GM21447 (cell line): ENCODE measurements around the gene ATAD3B.
"Not testable (repeated sequence)": the region's sequence is repeated elsewhere in the genome, so short reads cannot be mapped to it uniquely, and the experiment has no call there.

ENCODE experiments used
- ATAC-seq: cut with Tn5 transposase; IDR thresholded peaks from one replicate; pipeline ENCODE4 v1.9.1; 2021; ENCODE audit not compliant: unreplicated experiment

The ATAD3B gene

DNA sequence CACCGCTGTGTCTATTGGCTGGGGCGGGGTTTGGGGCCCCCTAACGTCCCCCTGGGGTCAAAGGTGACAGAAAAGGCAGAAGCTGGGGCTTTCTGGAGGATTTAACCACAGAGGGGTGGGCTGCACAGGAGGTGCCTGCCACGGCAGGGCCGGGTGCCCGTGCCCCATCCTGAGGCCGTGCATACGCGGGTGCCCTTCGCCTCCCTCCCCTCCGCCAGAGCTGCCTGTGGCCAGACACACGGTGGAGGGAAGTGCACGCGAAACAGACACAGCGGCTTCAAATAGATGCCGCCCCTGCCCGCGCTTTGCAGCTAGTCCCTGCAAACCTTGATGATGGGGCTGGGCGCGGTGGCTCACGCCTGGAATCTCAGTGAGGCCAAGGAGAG is 37.9 kb downstream of the ATAD3B start:
- ATAC-seq, result not testable (repeated sequence)

DNA sequence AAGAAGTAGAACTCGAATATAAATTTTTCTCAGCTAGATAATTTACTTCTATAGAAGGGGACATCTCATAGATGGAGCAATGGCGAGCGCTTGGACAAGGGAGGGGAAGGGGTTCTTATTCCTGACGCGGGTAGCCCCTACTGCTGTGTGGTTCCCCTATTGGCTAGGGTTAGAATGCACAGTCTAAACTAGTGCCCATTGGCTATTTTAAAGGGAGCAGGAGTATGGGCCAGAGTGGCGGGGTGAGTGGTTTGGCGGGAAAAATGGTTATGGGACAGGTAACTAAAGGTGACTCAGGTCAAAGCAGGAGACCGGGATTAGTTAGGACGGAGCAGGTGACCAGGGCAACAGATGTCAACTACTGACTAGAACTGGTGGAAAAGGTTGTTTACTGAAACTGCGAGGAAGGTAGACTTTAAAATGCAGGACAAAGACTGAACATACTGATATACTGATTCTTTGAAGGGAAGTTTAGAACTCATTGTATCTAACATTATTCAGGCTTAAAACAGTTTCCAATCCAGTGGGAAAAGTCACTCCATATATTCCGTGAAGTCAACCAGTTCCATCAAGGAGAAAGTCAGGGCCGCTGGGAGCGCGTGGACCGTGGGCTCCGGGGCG is 39.5 kb downstream of the ATAD3B start:
- ATAC-seq, result no peak

DNA sequence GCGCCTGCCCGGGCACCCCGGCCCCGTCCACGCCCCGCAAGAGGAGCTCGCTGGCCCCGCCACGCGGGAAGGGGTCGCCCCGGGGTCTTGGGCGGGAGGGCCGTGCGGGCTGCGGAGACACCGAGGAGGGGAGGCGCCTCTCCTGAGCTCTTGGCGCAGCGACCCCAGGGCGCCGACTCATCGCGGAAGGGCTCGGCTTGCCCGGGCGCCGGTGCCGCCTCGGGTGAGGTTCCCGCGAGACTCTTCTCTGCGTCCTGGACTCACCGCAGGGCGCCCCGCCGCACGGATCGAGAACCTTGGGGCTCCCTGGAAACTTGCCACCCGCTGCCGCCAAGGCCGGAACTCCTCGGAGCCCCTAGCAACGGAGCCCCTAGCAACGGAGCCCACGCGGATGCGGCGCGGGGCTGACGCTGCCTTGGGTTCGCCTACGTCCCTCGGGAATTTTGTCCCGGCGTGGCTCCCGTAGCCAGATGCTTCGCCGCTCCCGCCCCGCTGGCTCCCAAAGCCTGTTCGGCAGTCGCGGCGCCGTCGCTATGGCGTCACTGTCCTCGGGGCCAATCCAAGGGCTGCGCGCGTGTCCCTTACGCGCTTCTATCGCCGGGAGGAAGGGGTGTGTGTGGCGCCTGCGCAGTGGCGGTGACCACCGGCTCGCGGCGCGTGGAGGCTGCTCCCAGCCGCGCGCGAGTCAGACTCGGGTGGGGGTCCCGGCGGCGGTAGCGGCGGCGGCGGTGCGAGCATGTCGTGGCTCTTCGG is 40.1 kb downstream of the ATAD3B start, which contains the start of gene ATAD3A:
Gene ATAD3A, plus strand, starts transcription at position 630 of the 753 bp plus-strand sequence. Its CDS starts 107 bp downstream, at position 737.
- ATAC-seq, result peak; percentile 84

DNA sequence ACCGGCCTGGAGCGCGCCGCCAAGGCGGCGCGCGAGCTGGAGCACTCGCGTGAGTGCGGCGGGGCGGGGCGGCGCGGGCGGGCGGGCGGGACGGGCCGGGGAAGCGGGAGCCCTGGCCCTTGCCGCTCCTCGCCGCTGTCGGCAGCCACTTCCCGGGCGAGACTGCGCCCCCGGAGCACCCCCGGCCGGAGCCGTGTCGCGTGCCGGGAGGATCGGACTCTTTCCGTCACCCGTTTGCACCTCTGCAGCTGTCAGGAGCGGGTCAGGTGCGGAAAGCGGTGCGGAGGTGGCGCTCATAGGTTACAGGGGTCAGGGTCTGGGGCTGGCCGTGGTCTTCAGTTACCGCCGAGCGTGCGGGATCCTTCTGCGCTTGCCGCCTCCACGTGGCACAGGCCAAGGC is 40.9 kb downstream of the ATAD3B start:
- ATAC-seq, result peak; percentile 21

DNA sequence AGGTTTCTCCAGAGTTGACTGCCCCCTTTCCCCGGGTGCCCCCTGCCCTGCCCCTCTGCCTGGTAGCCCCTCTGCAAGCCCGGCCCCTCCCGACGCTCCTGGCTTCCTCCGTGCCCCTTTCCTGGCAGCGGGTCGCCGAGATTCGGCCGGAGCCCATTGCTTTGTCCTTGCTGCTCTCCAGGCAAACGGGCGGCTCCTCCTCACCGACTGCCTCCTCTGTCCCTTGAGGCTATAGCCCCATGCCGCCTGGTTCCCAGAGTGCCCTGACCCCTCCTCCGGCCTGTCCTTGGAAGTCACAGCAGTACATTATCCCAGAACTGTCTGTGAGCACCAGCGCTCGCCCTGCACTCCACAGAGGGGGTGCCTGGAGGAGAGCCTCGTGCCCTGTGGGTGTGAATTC is 42.1 kb downstream of the ATAD3B start:
- ATAC-seq, result not testable (repeated sequence)

DNA sequence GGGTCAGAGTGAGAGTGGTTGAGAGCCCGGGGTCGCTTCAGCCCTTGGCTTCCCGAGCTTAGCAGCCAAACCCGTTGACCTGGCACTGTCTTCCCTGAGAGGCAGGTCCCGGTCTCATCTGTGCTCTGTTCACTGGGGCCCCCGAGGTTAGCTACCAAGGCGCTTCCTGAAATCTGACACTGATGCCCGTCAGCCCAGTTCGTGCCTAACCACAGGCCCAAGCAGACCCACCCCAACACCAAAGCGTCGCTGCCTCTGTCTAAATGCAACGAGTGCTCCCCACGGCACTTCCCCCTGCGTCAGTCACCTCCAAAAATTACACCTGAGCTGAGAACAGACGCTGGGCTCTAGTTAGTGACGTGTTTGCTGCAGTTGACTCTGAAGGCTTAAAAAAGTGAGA is 42.8 kb downstream of the ATAD3B start:
- ATAC-seq, result not testable (repeated sequence)

DNA sequence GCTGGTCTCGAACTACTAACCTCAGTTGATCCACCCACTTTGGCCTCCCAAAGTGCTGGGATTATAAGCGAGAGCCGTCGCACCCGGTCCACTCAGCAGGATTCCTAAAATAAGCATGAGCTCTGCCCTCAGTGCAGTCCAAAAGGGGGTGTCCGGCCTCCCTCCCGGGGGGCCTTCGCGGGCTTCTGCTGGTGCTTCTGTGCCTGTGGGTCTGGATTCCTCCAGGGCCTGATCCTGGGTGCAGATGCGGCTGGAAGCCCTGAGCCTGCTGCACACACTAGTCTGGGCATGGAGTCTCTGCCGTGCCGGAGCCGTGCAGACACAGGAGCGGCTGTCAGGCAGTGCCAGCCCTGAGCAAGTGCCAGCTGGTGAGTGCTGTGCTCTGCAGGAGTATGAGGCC is 45.4 kb downstream of the ATAD3B start:
- not testable (repeated sequence) for ATAC-seq

DNA sequence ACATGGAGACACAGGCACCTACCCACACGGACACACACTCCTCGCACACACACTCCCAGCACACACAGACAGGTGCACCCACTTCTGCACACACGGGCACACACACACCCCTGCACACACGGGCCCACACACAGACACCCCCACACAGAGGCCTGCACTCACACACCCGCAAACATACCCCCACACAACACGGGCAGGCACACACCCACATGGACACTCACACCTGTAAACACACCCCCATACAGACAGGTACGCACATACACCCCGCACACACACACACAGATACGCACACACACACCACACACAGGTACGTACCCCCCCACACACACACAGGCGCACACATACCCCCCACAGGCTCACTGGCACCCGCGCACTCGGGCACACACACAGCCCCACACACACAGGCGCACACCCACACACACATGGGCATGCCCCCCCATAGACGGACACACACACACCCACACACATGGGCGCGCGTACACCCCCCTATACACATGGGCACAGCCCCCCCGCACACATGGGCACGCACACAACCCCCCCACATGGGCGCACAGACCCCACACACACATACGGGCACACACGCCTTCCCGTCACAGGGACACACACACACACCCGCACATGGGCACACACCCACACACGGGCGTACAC is 46.5 kb downstream of the ATAD3B start:
- ATAC-seq, result no peak

DNA sequence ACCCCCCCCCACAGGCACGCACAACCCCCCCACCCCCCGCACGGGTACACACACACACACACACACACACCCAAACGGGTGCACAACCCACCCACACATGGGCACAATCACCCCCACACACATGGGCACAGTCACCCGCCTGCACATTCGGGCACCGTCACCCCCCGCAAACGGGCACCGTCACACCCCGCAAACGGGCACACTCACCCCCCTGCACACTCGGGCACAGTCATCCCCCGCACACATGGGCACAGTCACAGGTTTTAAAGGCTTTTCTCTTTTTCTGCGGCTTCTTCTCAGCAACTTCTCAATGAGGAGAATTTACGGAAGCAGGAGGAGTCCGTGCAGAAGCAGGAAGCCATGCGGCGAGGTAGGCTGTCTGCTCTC is 47.0 kb downstream of the ATAD3B start:
- ATAC-seq, result not testable (repeated sequence)

DNA sequence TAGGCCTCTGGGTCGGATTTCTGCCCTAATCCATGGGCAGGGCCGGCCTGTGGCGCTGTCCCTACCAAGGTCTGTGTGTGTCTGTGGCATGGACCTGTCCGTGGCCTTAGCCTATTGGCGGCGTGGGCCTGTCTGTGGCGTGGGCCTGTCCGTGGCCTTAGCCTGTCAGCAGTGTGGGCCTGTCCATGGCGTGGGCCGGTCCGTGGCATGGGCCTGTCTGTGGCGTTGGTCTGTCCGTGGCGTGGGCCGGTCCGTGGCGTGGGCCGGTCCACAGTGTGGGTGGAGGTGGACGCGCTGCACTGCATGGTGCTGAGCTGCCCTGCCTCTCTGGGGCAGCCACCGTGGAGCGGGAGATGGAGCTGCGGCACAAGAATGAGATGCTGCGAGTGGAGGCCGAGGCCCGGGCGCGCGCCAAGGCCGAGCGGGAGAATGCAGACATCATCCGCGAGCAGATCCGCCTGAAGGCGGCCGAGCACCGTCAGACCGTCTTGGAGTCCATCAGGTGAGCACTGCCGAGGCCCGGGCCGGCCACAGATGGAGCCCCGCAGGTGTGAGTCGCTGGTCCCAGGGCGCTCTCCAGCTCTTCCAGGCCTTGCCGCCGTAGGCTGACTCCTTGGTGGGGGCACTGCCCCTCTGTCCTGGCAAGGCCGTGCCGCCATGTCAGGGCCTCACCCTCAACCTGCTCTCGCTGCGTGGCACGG is 48.4 kb downstream of the ATAD3B start:
- ATAC-seq, result not testable (repeated sequence)

DNA sequence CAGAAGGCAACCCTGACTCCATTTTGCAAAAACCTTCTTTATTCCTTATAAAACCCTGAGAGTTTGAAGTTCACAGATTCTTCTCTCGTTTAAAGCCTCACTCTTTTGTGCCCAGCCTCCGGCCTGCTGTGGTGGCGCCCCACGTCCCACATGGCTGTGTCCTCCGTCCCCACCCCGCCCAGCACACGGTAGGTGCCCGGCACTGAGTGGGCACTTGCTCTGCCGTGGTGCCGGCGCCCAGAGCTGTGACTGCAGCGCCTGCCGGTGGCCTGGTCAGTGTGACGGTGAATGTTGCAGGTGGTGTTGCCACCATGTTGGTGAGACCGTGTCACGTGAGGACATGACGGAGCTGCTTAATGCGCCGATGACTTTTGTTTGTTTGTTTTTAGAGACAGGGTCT is 49.8 kb downstream of the ATAD3B start:
- ATAC-seq, result no peak

DNA sequence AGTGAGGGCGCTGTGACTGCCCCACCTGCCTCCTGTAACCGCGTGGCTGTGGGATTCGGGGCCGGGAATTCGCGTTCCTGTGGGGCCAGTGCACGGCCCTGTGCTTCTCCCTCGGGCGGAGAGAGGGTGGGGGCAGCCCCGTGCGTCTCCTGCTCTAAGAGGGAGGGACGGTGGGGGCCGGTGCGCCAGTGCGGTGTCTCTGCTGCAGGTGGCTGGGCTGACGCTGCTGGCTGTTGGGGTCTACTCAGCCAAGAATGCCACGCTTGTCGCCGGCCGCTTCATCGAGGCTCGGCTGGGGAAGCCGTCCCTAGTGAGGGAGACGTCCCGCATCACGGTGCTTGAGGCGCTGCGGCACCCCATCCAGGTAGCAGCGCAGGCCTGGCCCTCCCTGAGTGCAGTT is 51.0 kb downstream of the ATAD3B start:
- ATAC-seq, result not testable (repeated sequence)

DNA sequence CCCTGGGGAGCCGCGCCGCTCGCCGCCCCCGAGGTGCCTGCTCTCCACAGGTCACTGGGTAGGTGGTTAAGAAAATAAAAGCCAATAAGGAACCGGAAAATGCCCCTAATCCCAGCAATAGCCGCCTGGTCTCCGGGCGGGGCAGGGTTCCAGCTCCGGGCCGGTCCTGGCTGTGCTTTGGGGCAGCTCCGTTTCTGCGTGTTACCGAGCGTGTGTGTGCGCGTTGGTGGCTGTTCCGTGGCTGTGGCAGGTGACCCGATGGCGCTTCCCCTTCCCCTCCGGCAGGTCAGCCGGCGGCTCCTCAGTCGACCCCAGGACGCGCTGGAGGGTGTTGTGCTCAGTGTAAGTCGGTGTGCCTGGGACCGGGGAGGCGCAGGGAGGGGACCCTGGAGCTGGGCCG is 51.7 kb downstream of the ATAD3B start:
- ATAC-seq, result not testable (repeated sequence)

DNA sequence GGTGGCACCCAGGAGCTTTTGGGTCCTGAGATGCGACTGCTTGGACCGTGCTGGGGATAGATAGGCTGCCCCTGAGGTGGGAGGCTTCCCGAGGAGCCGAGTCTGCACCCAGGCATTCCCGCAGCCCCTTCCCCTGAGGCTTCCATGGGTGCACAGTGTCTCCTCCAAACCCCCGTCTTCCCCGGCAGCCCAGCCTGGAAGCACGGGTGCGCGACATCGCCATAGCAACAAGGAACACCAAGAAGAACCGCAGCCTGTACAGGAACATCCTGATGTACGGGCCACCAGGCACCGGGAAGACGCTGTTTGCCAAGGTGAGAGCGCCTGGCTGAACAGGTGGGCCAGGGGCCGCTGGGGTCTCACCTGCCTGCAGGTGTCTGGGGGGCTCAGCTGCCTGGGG is 52.1 kb downstream of the ATAD3B start:
- ATAC-seq, result not testable (repeated sequence)

DNA sequence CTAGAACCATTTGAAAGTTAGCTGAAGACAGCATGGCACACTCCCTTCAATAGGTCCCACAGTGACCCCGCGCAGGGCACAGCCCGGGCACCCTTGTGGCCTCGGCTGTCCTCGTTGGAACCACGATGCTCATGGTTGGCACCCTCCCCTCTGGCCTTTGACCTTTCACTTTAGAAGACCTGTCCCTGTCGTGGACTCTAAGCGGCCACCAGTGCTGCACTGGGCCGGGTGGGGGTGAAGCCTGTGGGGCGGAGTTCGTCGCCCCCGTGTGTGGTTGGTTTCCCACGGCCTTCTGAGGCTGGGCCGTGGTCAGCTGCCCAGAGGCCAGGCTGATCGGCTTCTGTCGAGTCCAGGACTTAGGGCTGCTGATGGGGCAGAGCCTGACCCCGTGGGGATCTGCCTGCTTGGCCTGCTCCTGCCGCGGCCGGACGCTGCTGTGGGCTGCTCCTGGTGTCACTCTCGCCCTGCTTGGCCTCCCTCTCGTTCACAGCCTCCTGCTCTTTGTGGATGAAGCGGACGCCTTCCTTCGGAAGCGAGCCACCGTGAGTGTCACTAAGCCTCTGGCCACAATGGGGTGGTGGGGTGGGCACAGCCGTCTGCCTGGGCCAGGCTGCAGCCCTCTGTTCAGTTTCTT is 53.3 kb downstream of the ATAD3B start:
- ATAC-seq, result not testable (repeated sequence)

DNA sequence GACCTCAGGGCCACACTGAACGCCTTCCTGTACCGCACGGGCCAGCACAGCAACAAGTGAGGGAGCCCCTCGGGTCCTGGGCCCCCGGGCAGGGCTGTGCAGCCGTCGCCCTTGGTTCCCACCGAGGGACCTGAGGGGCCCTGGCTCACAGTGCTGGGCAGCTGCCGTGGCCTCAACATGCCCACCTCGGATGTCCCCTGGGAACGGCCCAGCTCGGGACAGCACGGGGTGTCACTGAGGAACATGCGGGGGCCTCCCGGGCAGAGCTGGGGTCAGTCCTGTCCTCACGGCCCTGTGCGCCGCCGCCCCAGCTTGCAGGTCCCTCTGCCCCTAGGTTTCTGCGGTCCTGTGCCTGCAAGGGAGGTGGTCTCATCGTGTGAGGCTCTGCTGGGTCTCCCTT is 54.9 kb downstream of the ATAD3B start:
- ATAC-seq, result not testable (repeated sequence)

DNA sequence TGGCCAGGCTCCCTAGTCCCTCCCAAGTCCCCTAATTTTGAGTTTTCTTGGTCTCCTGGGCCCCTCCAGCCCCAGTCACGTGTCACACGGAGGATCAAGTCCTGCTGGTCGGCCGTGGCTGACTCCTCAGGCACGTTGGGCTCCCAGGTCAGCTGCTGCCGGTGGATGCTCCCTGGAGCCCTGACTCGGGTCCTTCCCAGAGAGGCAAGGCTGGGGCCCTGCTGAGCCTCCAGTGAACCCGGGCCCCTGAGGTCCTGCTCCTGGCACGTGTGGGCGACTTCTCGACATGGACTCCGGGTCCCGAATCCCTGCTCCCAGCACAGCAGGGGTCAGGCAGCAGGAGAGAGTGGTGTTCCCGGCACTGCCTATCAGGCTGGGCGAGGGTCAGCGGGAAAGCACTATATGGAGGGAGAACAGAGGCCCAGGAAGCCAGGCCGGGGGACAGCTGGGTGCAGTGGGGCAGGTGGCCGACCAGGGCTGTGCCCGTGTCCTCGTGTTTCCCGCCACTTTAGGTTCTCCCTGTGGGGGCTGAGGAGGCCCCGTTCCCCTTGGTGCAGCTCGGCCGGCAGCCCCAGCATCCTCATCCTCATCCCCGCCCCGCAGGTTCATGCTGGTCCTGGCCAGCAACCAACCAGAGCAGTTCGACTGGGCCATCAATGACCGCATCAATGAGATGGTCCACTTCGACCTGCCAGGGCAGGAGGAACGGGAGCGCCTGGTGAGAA is 55.7 kb downstream of the ATAD3B start:
- ATAC-seq, result no peak

DNA sequence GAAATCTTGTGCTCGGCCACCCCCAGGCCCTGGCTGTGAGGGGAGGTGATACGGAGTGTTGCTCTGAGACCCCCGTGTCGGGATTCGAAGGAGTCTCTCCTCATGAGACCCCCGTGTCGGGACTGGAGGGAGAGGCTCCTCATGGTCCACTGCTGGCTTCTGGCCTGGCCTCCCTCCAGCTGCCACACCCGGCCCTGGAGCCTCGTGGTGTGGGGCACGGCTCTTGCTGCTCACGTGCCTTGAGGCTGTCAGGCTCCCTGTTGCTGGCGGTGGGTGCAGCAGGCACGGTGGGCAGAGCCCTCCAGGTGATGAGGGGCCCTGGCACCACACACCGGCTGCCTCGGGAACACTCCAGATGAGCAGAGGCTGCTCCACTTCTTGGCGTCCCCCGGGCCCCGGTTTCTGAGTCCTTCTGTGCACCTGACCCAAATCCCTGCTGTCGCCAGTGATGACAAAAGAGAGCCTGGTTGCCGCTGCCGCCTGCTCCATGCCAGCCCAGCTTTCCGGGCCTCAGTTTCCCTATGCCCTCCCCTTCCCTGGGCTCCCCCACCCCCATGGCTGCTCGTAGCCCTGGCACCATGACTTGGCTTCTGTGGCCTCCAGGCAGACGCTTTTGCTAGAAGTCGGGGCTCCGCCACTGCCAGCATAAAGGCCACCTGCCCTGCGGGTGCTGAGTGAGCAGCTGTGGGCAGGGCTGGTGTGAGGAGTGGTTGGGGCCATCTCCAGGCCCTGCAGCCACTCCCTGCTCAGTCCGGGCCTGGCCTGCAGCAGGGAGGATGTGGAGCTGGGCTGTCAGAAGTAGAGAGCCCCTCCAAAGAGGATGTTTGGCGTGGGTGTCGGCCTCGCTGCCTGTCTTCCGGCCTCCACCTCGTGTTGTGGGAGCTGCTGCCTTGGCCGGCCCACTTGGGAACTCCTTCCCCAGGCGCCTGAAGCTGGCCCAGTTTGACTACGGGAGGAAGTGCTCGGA is 57.0 kb downstream of the ATAD3B start:
- no peak for ATAC-seq

DNA sequence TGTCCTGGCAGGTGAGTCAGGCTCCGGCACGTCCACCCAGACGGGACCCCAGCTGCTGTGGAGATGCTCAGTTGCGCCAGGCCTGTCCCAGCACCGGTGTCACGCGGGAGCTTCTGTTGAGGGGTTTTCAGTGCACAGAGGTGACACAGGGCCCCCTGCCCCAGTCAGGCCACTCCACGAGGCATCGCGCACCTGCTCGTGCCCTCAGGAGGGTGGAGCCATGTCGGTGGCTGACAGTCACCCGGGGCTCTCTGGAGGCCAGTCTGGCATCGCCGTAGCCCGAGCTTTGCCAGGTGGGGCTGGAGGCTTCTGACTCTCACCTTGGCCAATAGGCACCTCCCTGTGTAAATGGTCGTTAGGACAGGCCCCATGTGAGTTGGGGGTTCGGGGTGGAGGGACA is 57.8 kb downstream of the ATAD3B start:
- no peak for ATAC-seq
